ENCODE results near the gene NOC2L. TPM values are rescaled to one million over a fixed set of nuclear protein-coding genes. Genes with fewer than 3 reads are reported as not detected.

The NOC2L gene
- total and polyA plus RNA-seq, 9 of the 15 experiments (the other 6 are each of a cell fraction or from before 2014, with no cell fraction given): 4.0 to 410 (median 200) TPM

DNA sequence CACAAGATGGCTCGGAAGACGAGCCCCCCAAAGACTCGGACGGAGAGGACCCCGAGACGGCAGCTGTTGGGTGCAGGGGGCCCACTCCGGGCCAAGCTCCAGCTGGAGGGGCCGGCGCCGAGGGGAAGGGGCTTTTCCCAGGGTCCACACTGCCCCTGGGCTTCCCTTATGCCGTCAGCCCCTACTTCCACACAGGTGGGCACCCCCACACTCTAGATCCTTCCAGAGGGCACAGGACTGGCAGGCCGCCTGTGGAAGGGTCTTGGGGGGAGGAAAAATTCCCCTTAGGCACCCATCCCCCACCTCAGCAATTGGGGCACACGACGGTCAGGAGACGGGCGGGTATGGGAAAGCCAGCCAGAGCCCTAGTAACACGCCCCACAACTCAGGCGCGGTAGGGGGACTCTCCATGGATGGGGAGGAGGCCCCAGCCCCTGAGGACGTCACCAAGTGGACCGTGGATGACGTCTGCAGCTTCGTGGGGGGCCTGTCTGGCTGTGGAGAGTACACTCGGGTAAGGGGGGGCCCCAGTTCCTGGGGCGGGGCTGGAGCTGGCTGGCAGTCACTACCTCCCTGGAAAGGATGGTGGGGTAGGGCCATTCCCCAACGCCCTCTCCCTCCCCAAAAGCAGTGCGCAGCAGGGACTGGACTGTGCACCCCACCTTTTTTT, 16.1 kb downstream of the NOC2L start:
- Histone ChIP-seq H3K36me3 (ENCODE audit: control insufficient read depth, insufficient read depth, low read length) (peaks cover 44% of the 10 kb centered on the region; the same call in 2 of the 3 replicates), H3K27ac (ENCODE audit: extremely low read depth, low read depth, low read length) (no peak overlapping the region), H3K9ac (ENCODE audit: insufficient read depth in 1 of 2, low read depth in 2 of 2, low read length in 2 of 2) (0 out of 4 replicates have a peak overlapping the region, but pooled peaks of 1 of the 2 experiments have one; percentile 19), H3K9me1 (ENCODE audit: control insufficient read depth, insufficient read depth, low read length) (no peaks in the 10 kb centered on the region), H3K27me3 (ENCODE audit: control insufficient read depth in 2 of 2, insufficient read depth in 2 of 2, low read length in 2 of 2) (no peaks in the 10 kb centered on the region), H3K79me2 (ENCODE audit: control insufficient read depth, insufficient read depth, low read length) (no peaks in the 10 kb centered on the region), H3K4me2 (ENCODE audit: insufficient read depth, low read length) (no peak overlapping the region), H3K9me3 (replicated peaks; ENCODE audit: control insufficient read depth, insufficient read depth, low read depth, low read length) (no peaks in the 10 kb centered on the region), H3K4me3 (no peak overlapping the region), H3K4me1 (replicated peaks in 1 of 2; ENCODE audit: control insufficient read depth in 2 of 2, insufficient read depth in 2 of 2, low read length in 2 of 2) (peaks cover 28 to 92% of the 10 kb centered on the region in 2 experiments), H4K20me1 (replicated peaks; ENCODE audit: control insufficient read depth, insufficient read depth, low read length) (peaks cover 21% of the 10 kb centered on the region; the same call in 1 of the 2 replicates), H2AFZ (ENCODE audit: low read depth, low read length) (no peak overlapping the region)
- intact Hi-C loops (cut with micrococcal nuclease): no loop called here
- POLR2A ChIA-PET: interaction anchor here (0.6 to 1.4 kb wide), 6 partner anchors 10 to 52 kb away, joined by 3 to 4 read pairs (median 3); partner anchors contain the start of gene NOC2L
- 18% methylated on average over 24 of the region's 27 CpGs for WGBS (ENCODE audit: insufficient coverage, low coverage, missing lambda C conversion rate)
- FAIRE-seq (peak; percentile 62), DNase-seq (ENCODE audit: extremely low read depth in 1 of 4, low spot score in 3 of 4) (peak; percentile 49 to 57 (median 53)), ATAC-seq (no peak)
- in situ Hi-C loops (cut with MboI): no loop called here
- BruUV-seq (replicated peaks): no TSS peak
- CTCF ChIA-PET (ENCODE audit: low intra/inter-chr PET ratio): no interaction called here
- TF ChIP-seq ATF7 (IDR thresholded peaks at IDR 0.05): 0 out of 2 replicates have a peak, but pooled peaks have one; percentile 19
- TF ChIP-seq, protein P1, sequence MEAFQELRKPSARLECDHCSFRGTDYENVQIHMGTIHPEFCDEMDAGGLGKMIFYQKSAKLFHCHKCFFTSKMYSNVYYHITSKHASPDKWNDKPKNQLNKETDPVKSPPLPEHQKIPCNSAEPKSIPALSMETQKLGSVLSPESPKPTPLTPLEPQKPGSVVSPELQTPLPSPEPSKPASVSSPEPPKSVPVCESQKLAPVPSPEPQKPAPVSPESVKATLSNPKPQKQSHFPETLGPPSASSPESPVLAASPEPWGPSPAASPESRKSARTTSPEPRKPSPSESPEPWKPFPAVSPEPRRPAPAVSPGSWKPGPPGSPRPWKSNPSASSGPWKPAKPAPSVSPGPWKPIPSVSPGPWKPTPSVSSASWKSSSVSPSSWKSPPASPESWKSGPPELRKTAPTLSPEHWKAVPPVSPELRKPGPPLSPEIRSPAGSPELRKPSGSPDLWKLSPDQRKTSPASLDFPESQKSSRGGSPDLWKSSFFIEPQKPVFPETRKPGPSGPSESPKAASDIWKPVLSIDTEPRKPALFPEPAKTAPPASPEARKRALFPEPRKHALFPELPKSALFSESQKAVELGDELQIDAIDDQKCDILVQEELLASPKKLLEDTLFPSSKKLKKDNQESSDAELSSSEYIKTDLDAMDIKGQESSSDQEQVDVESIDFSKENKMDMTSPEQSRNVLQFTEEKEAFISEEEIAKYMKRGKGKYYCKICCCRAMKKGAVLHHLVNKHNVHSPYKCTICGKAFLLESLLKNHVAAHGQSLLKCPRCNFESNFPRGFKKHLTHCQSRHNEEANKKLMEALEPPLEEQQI (IDR thresholded peaks at IDR 0.05): no peak
- TF ChIP-seq, protein P2, sequence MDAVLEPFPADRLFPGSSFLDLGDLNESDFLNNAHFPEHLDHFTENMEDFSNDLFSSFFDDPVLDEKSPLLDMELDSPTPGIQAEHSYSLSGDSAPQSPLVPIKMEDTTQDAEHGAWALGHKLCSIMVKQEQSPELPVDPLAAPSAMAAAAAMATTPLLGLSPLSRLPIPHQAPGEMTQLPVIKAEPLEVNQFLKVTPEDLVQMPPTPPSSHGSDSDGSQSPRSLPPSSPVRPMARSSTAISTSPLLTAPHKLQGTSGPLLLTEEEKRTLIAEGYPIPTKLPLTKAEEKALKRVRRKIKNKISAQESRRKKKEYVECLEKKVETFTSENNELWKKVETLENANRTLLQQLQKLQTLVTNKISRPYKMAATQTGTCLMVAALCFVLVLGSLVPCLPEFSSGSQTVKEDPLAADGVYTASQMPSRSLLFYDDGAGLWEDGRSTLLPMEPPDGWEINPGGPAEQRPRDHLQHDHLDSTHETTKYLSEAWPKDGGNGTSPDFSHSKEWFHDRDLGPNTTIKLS (IDR thresholded peaks at IDR 0.05; ENCODE audit: borderline replicate concordance, low read depth): no peak
- no peak for TF ChIP-seq SMAD3 (CRISPR knock-in tag; conservative IDR thresholded peaks at IDR 0.05)
- TF ChIP-seq CBFA2T2 (conservative IDR thresholded peaks at IDR 0.05): no peak
- TF ChIP-seq ZNF780A (CRISPR knock-in tag; IDR thresholded peaks at IDR 0.05): no peak
- TF ChIP-seq, protein P3, sequence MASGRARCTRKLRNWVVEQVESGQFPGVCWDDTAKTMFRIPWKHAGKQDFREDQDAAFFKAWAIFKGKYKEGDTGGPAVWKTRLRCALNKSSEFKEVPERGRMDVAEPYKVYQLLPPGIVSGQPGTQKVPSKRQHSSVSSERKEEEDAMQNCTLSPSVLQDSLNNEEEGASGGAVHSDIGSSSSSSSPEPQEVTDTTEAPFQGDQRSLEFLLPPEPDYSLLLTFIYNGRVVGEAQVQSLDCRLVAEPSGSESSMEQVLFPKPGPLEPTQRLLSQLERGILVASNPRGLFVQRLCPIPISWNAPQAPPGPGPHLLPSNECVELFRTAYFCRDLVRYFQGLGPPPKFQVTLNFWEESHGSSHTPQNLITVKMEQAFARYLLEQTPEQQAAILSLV (tag; IDR thresholded peaks at IDR 0.05): no peak
- TF ChIP-seq, protein P4, sequence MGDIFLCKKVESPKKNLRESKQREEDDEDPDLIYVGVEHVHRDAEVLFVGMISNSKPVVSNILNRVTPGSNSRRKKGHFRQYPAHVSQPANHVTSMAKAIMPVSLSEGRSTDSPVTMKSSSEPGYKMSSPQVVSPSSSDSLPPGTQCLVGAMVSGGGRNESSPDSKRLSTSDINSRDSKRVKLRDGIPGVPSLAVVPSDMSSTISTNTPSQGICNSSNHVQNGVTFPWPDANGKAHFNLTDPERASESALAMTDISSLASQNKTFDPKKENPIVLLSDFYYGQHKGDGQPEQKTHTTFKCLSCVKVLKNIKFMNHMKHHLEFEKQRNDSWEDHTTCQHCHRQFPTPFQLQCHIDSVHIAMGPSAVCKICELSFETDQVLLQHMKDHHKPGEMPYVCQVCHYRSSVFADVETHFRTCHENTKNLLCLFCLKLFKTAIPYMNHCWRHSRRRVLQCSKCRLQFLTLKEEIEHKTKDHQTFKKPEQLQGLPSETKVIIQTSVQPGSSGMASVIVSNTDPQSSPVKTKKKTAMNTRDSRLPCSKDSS (IDR thresholded peaks at IDR 0.05; ENCODE audit: low read depth, partially characterized antibody): no peak
- TF ChIP-seq CEBPG (CRISPR knock-in tag; IDR thresholded peaks at IDR 0.05): no peak
- TF ChIP-seq CEBPG (tag; conservative IDR thresholded peaks at IDR 0.05 in 1 of 2, IDR thresholded peaks at IDR 0.05 in 1 of 2): no peak
- TF ChIP-seq ZNF644 (tag; IDR thresholded peaks at IDR 0.05; ENCODE audit: low read depth): no peak
- TF ChIP-seq ESRRA (IDR thresholded peaks at IDR 0.05; ENCODE audit: borderline replicate concordance, low read depth): no peak
- TF ChIP-seq, protein P5, sequence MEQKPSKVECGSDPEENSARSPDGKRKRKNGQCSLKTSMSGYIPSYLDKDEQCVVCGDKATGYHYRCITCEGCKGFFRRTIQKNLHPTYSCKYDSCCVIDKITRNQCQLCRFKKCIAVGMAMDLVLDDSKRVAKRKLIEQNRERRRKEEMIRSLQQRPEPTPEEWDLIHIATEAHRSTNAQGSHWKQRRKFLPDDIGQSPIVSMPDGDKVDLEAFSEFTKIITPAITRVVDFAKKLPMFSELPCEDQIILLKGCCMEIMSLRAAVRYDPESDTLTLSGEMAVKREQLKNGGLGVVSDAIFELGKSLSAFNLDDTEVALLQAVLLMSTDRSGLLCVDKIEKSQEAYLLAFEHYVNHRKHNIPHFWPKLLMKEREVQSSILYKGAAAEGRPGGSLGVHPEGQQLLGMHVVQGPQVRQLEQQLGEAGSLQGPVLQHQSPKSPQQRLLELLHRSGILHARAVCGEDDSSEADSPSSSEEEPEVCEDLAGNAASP (IDR thresholded peaks at IDR 0.05): no peak
- no peak for TF ChIP-seq MTA2 (IDR thresholded peaks at IDR 0.05; ENCODE audit: low read depth)
